Measurements from ENCODE around the gene SHISA2.
"Not testable (repeated sequence)": the region's sequence is repeated elsewhere in the genome, so short reads cannot be mapped to it uniquely, and the experiment has no call there.

Gene SHISA2

GRCh38 chr13:26071691-26072090 lies 19.9 kb upstream of the SHISA2 start:
- no peak for DNase-seq
- no peak for TF ChIP-seq CTCF (IDR thresholded peaks at IDR 0.05; ENCODE audit: low read depth, low read length)

GRCh38 chr13:26069642-26070041 lies 17.8 kb upstream of the SHISA2 start:
- not testable (repeated sequence) for DNase-seq; H3K27me3 ChIP-seq; H3K4me1 ChIP-seq; H3K4me3 ChIP-seq (ENCODE audit: low read depth, low read length); H3K36me3 ChIP-seq; H3K9me3 ChIP-seq

More at GRCh38 chr13:26071691-26072090, 19.9 kb upstream of the SHISA2 start:
- no peak overlapping the region for H3K4me3 ChIP-seq (ENCODE audit: low read depth, low read length)
- H3K9me3 ChIP-seq, result no peaks in the 10 kb centered on the region
- H3K36me3 ChIP-seq, result no peaks in the 10 kb centered on the region
- H3K27me3 ChIP-seq, result peaks cover 7% of the 10 kb centered on the region; the same call in 1 of the 2 replicates
- no peaks in the 10 kb centered on the region for H3K4me1 ChIP-seq

DNA sequence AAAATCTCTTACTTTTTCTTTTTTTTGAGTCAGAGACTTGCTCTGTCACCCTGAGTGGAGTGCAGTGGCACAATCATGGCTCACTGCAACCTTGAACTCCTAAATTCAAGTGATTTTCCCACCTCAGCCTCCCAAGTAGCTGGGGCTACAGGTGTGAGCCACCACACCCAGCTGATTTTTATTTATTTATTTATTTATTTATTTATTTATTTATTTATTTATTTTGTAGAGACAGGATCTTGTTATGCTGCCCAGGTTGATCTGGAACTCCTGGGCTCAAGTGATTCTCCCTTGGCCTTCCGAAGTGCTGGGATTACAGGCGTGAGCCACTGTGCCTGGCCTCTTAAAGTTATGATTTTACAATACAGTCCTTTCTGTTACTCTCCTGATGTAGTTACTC lies 16.6 kb upstream of the SHISA2 start:
- H3K27me3 ChIP-seq, result peaks cover 11% of the 10 kb centered on the region

GRCh38 chr13:26067601-26068000 lies 15.8 kb upstream of the SHISA2 start:
- no peak for TF ChIP-seq CTCF (IDR thresholded peaks at IDR 0.05; ENCODE audit: low read depth, low read length)
- H3K9me3 ChIP-seq, result no peaks in the 10 kb centered on the region
- peaks cover 11% of the 10 kb centered on the region for H3K27me3 ChIP-seq
- H3K36me3 ChIP-seq, result no peaks in the 10 kb centered on the region
- no peaks in the 10 kb centered on the region for H3K4me1 ChIP-seq
- DNase-seq, result no peak
- H3K4me3 ChIP-seq (ENCODE audit: low read depth, low read length), result no peak overlapping the region

More for the DNA sequence above, 16.6 kb upstream of the SHISA2 start:
- DNase-seq; H3K9me3 ChIP-seq; H3K4me3 ChIP-seq (ENCODE audit: low read depth, low read length); H3K36me3 ChIP-seq; H3K4me1 ChIP-seq: not testable (repeated sequence)

DNA sequence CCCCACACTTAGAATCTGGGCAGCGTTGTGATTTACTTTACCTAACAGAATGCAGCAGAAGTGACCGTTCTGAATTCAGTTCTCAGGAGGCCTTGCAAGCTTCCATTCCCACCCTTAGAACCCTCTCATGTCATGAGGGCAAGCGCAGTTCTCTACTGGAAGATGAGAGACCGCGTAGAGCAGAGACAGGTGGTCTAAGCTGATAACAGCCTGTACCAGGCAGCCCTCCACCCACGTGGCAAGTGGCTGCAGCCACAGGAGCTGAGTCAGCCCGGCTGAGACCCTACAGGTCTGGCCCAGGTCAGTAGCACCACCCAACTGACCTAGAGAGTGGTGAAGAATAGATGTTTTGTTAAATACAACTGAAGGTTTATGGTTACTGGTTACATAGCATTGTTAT lies 14.7 kb upstream of the SHISA2 start:
- not testable (repeated sequence) for H3K9me3 ChIP-seq; H3K4me1 ChIP-seq; H3K4me3 ChIP-seq (ENCODE audit: low read depth, low read length); H3K36me3 ChIP-seq; DNase-seq
- peaks cover 13% of the 10 kb centered on the region for H3K27me3 ChIP-seq

- Histone ChIP-seq H3K4me3 (ENCODE audit: low read depth, low read length) (no peak overlapping the region), H3K36me3 (no peaks in the 10 kb centered on the region), H3K4me1 (no peaks in the 10 kb centered on the region), H3K9me3 (no peaks in the 10 kb centered on the region), H3K27me3 (peaks cover 25% of the 10 kb centered on the region)
- TF ChIP-seq CTCF (IDR thresholded peaks at IDR 0.05; ENCODE audit: low read depth, low read length), result peak; percentile 86
- peak; percentile 27 for DNase-seq
Observed at GRCh38 chr13:26062853-26063444, 11.1 kb upstream of the SHISA2 start.

GRCh38 chr13:26061947-26062346 lies 10.1 kb upstream of the SHISA2 start:
- H3K4me3 ChIP-seq (ENCODE audit: low read depth, low read length), result no peak overlapping the region
- DNase-seq, result no peak
- no peaks in the 10 kb centered on the region for H3K36me3 ChIP-seq
- H3K27me3 ChIP-seq, result peaks cover 29% of the 10 kb centered on the region
- TF ChIP-seq CTCF (IDR thresholded peaks at IDR 0.05; ENCODE audit: low read depth, low read length), result no peak
- H3K4me1 ChIP-seq, result no peaks in the 10 kb centered on the region
- no peaks in the 10 kb centered on the region for H3K9me3 ChIP-seq

DNA sequence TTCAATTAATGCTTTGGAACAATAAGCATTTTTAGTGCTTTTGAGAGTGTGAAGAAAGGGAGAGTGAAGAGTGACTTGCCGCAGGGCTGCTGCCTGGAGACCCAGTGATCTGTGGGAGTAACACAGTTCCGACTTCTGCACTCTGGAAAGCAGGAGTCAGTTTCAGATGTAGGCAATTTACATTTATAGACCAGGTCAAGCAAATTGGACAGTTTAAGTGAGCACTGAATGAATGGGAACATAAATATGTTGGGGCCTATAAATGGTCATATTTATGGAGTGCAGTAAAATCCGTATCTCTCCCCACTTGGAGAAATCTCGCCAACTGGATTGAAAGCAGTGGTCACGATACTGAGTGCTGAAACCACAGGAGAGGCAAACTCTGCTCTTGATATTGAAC lies 9.4 kb upstream of the SHISA2 start:
- H3K4me1 ChIP-seq, result no peaks in the 10 kb centered on the region
- TF ChIP-seq CTCF (IDR thresholded peaks at IDR 0.05; ENCODE audit: low read depth, low read length), result no peak
- DNase-seq, result no peak

More for the DNA sequence above, 9.4 kb upstream of the SHISA2 start:
- Histone ChIP-seq H3K36me3 (no peaks in the 10 kb centered on the region), H3K9me3 (no peaks in the 10 kb centered on the region), H3K27me3 (peaks cover 29% of the 10 kb centered on the region), H3K4me3 (ENCODE audit: low read depth, low read length) (no peak overlapping the region)

Data from BE2C (cell line).